ENCODE measurements around the gene VEZT. TPM values are rescaled to one million over a fixed set of nuclear protein-coding genes. Genes with fewer than 3 reads are reported as not detected.

Gene VEZT
- polyA plus RNA-seq, 1 donor from 2014 or later, result 219 TPM

- Histone ChIP-seq H3K9me3 (ENCODE audit: low read length) (no peaks in the 10 kb centered on the region), H3K9ac (ENCODE audit: low read length) (no peak overlapping the region), H3K27me3 (ENCODE audit: insufficient read depth, low read depth, low read length) (no peaks in the 10 kb centered on the region), H3K4me3 (ENCODE audit: low read length) (no peak overlapping the region), H3K9me2 (ENCODE audit: insufficient read depth, low read length) (no peaks in the 10 kb centered on the region), H3K36me3 (ENCODE audit: insufficient read depth, low read length) (no peaks in the 10 kb centered on the region), H3K27ac (ENCODE audit: low read length) (no peak overlapping the region), H4K20me1 (ENCODE audit: insufficient read depth) (no peaks in the 10 kb centered on the region), H3F3A (ENCODE audit: insufficient read depth, low read length, poor library complexity, severe bottlenecking) (no peaks in the 10 kb centered on the region), H3K4me2 (ENCODE audit: low read length) (no peak overlapping the region), H2AFZ (ENCODE audit: low read depth, low read length) (no peak overlapping the region), H3K79me2 (replicated peaks; ENCODE audit: insufficient read depth, low read length) (no peaks in the 10 kb centered on the region)
- TF ChIP-seq MXI1 (conservative IDR thresholded peaks at IDR 0.05; ENCODE audit: poor library complexity, severe bottlenecking), result no peak
- TF ChIP-seq EZH2 (IDR thresholded peaks at IDR 0.05; ENCODE audit: borderline replicate concordance, insufficient read depth, low read length, poor library complexity, severe bottlenecking), result no peak
- no peak for TF ChIP-seq RAD21 (conservative IDR thresholded peaks at IDR 0.05)
- no peak for TF ChIP-seq EP300 (conservative IDR thresholded peaks at IDR 0.05; ENCODE audit: poor library complexity, severe bottlenecking)
- no peak for TF ChIP-seq CTCF (IDR thresholded peaks at IDR 0.05; ENCODE audit: poor library complexity, severe bottlenecking)
- TF ChIP-seq POLR2AphosphoS5 (IDR thresholded peaks at IDR 0.05), result no peak
Observed at GRCh38 chr12:95325501-95325900, 107.9 kb downstream of the VEZT start.

GRCh38 chr12:95326445-95326844 is 108.8 kb downstream of the VEZT start:
- Histone ChIP-seq H3K36me3 (ENCODE audit: insufficient read depth, low read length) (no peaks in the 10 kb centered on the region), H3K4me3 (ENCODE audit: low read length) (no peak overlapping the region), H3K9me3 (ENCODE audit: low read length) (no peaks in the 10 kb centered on the region), H3K27me3 (ENCODE audit: insufficient read depth, low read depth, low read length) (no peaks in the 10 kb centered on the region), H4K20me1 (ENCODE audit: insufficient read depth) (no peaks in the 10 kb centered on the region), H3K79me2 (replicated peaks; ENCODE audit: insufficient read depth, low read length) (no peaks in the 10 kb centered on the region), H3K9me2 (ENCODE audit: insufficient read depth, low read length) (no peaks in the 10 kb centered on the region), H3K4me2 (ENCODE audit: low read length) (no peak overlapping the region), H3F3A (ENCODE audit: insufficient read depth, low read length, poor library complexity, severe bottlenecking) (no peaks in the 10 kb centered on the region), H2AFZ (ENCODE audit: low read depth, low read length) (no peak overlapping the region), H3K27ac (ENCODE audit: low read length) (no peak overlapping the region), H3K9ac (ENCODE audit: low read length) (no peak overlapping the region)
- TF ChIP-seq CTCF (IDR thresholded peaks at IDR 0.05; ENCODE audit: poor library complexity, severe bottlenecking), result no peak
- no peak for TF ChIP-seq REST (IDR thresholded peaks at IDR 0.05; ENCODE audit: borderline replicate concordance)
- TF ChIP-seq MXI1 (conservative IDR thresholded peaks at IDR 0.05; ENCODE audit: poor library complexity, severe bottlenecking), result no peak
- no peak for TF ChIP-seq POLR2AphosphoS5 (IDR thresholded peaks at IDR 0.05)
- no peak for TF ChIP-seq EP300 (conservative IDR thresholded peaks at IDR 0.05; ENCODE audit: poor library complexity, severe bottlenecking)
- TF ChIP-seq RAD21 (conservative IDR thresholded peaks at IDR 0.05), result no peak
- no peak for TF ChIP-seq SMC3 (conservative IDR thresholded peaks at IDR 0.05; ENCODE audit: poor library complexity)
- TF ChIP-seq EZH2 (IDR thresholded peaks at IDR 0.05; ENCODE audit: borderline replicate concordance, insufficient read depth, low read length, poor library complexity, severe bottlenecking), result no peak
- no peak for TF ChIP-seq TAF1 (IDR thresholded peaks at IDR 0.05; ENCODE audit: low read depth)
